Activated naive CD8-positive, alpha-beta T cell treated with anti-CD3 and anti-CD28 coated beads, Interleukin-2, amount 10 ng/mL, durations not matched to agents 7 days and 5 days (primary cell): ENCODE data around the gene SDHC. TPM values are rescaled to one million over a fixed set of nuclear protein-coding genes. Genes with fewer than 3 reads are reported as not detected.
"Not testable (repeated sequence)": the region's sequence is repeated elsewhere in the genome, so short reads cannot be mapped to it uniquely, and the experiment has no call there.

Experiments
- ATAC-seq: fragments of 150-1000 bp; cut with Tn5 transposase; one replicate; pipeline ENCODE4 v1.10.0; 2021; ENCODE audit warnings: low read depth, moderate library complexity
- POLR2A ChIA-PET: fragments of 350-600 bp; sonication (Branson Sonifier 250); formaldehyde crosslinking; loops from one replicate; lab custom pipeline; 2021; ENCODE audit warnings: antibody characterized with exemption; lab: Charles Lee
- DNase-seq: peaks from one replicate; pipeline ENCODE4 v3.0.0; 2021
- H3K27ac Mint-ChIP-seq: one replicate; pipeline ENCODE4 v1.8.0; 2022; ENCODE audit warnings: mild to moderate bottlenecking, mixed read lengths
- H3K27me3 Mint-ChIP-seq: one replicate; pipeline ENCODE4 v1.8.0; 2022; ENCODE audit warnings: mild to moderate bottlenecking, moderate library complexity, mixed read lengths
- H3K36me3 Mint-ChIP-seq: one replicate; pipeline ENCODE4 v1.8.0; 2021; ENCODE audit warnings: mild to moderate bottlenecking, mixed read lengths
- H3K4me1 Mint-ChIP-seq: one replicate; pipeline ENCODE4 v1.8.0; 2021; ENCODE audit warnings: mixed read lengths
- H3K4me3 Mint-ChIP-seq: one replicate; pipeline ENCODE4 v1.8.0; 2022; ENCODE audit warnings: mild to moderate bottlenecking, moderate library complexity, mixed read lengths
- H3K9me3 Mint-ChIP-seq: one replicate; pipeline ENCODE4 v1.8.0; 2021; ENCODE audit warnings: mixed read lengths
- total RNA-seq, 2 experiments: library from RNA; stranded (reverse); gene quantifications; one replicate each; pipeline ENCODE4 v1.2.3, GENCODE V29; 2021

The SDHC gene
- total RNA-seq, 2 experiments from 2014 or later = 148 to 150 TPM

DNA sequence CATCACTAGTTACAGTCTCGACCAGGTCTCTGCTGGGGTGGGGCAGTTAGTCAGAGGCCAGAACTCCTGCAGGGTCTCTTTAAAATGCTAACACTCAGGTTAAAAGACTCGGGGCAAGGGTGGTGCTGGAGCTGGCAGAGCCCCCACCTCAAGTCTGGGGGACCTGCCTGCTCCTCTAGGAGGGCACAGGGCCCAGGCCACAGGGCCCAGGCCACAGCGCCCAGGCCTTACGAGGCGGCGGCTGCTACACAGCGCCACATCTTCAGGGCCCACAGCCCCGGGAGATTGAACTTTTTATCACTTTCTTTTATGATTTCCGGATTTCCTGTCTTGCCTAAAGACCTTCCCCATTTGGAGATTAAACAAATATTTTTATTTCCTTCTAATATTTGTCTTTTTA lies 14.8 kb upstream of the SDHC start:
- peaks cover 14% of the 10 kb centered on the region for H3K4me1 Mint-ChIP-seq
- no peaks in the 10 kb centered on the region for H3K27me3 Mint-ChIP-seq
- POLR2A ChIA-PET = no interaction called here
- H3K9me3 Mint-ChIP-seq = no peaks in the 10 kb centered on the region
- DNase-seq (no peak), ATAC-seq (peak; percentile 54)
- peak overlapping the region; percentile 21 for H3K27ac Mint-ChIP-seq
- H3K4me3 Mint-ChIP-seq = no peak overlapping the region
- no peaks in the 10 kb centered on the region for H3K36me3 Mint-ChIP-seq

DNA sequence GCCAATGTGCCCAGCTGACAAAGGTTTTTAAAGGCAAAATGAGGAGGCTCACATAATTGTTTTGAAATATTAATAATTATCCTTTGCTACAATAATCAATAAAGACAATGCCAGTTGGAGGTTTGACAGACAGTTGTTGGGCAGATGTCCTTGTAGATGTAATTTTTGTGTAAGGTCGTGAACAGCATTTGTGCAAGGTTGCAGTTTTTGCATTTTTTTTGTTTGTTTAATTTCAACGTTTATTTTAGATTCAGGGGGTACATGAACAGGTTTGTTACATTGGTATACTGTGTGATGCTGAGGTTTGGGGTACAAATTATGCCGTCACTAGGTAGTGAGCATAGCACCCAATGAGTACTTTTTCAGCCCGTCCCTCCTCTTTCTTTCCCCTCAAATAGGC lies 13.7 kb upstream of the SDHC start:
- Mint-ChIP-seq H3K4me1 (peaks cover 19% of the 10 kb centered on the region), H3K27me3 (no peaks in the 10 kb centered on the region), H3K27ac (no peak overlapping the region), H3K9me3 (no peaks in the 10 kb centered on the region), H3K36me3 (no peaks in the 10 kb centered on the region), H3K4me3 (no peak overlapping the region)
- no peak for ATAC-seq
- no peak for DNase-seq
- POLR2A ChIA-PET = interaction anchor here (0.7 kb wide), 1 partner anchor 10 kb away, joined by 3 read pairs; no protein-coding TSS in a partner anchor

GRCh38 chr1:161304927-161305866 lies 9.0 kb upstream of the SDHC start:
- POLR2A ChIA-PET = interaction anchor here (0.6 to 4.0 kb wide), 8 partner anchors 9 to 108 kb away, joined by 3 to 22 read pairs (median 5); partner anchors contain the start of genes NDUFS2, SDHC and TOMM40L
- Mint-ChIP-seq H3K36me3 (peaks cover 2% of the 10 kb centered on the region), H3K4me3 (peak overlapping the region; percentile 99), H3K9me3 (no peaks in the 10 kb centered on the region), H3K4me1 (peaks cover 31% of the 10 kb centered on the region), H3K27me3 (no peaks in the 10 kb centered on the region), H3K27ac (peak overlapping the region; percentile 99)
- no peak for ATAC-seq
- DNase-seq = no peak

GRCh38 chr1:161305867-161306519 lies 8.2 kb upstream of the SDHC start:
- Mint-ChIP-seq H3K4me1 (peaks cover 28% of the 10 kb centered on the region), H3K4me3 (peak overlapping the region; percentile 99), H3K27me3 (no peaks in the 10 kb centered on the region), H3K27ac (peak overlapping the region; percentile 99), H3K9me3 (no peaks in the 10 kb centered on the region), H3K36me3 (peaks cover 2% of the 10 kb centered on the region)
- peak; percentile 91 for ATAC-seq
- POLR2A ChIA-PET = interaction anchor here (0.6 to 4.0 kb wide), 12 partner anchors 8 to 510 kb away, joined by 3 to 22 read pairs (median 5); partner anchors contain the start of genes LY9, NDUFS2, SDHC and TOMM40L
- DNase-seq = peak; percentile 87

DNA sequence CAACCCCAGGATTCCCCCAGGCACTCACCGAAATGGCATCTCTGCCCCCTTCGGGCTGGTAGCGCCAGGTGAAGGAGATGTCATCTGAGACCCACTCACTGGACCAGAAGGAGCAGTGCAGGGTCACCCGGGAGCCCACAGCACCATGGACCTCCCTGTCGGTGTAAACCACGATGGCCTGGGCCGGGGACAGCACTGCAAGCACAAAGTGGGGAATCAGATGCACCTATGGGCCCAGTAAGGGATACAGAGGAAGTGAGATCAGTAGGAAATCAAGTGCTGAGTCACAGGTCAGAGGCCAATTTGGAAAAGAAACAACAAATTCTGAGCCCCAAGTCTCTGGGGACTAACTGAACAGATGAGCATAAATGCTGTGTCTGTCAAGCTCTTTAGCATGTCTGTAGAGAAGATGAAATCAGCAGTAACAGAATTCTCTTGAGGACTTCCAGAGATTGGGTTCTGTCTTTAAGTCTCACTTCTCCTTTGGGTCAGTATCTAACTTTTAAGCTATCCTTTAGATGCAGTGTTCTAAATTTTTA lies 6.9 kb upstream of the SDHC start:
- H3K9me3 Mint-ChIP-seq = no peaks in the 10 kb centered on the region
- H3K27ac Mint-ChIP-seq = peak overlapping the region; percentile 54
- DNase-seq (peak; percentile 47), ATAC-seq (no peak)
- POLR2A ChIA-PET = interaction anchor here (0.6 to 1.7 kb wide), 4 partner anchors 12 to 73 kb away, joined by 4 to 8 read pairs (median 5); no protein-coding TSS in a partner anchor
- no peak overlapping the region for H3K4me3 Mint-ChIP-seq
- no peaks in the 10 kb centered on the region for H3K27me3 Mint-ChIP-seq
- peaks cover 28% of the 10 kb centered on the region for H3K4me1 Mint-ChIP-seq
- H3K36me3 Mint-ChIP-seq = peaks cover 2% of the 10 kb centered on the region

GRCh38 chr1:161307892-161308638 lies 6.1 kb upstream of the SDHC start:
- no peak for DNase-seq
- H3K4me3 Mint-ChIP-seq = no peak overlapping the region
- peak overlapping the region; percentile 44 for H3K27ac Mint-ChIP-seq
- POLR2A ChIA-PET = interaction anchor here (0.6 kb wide), 2 partner anchors 73 to 155 kb away, joined by 3 to 5 read pairs; no protein-coding TSS in a partner anchor
- no peak for ATAC-seq
- H3K4me1 Mint-ChIP-seq = peaks cover 28% of the 10 kb centered on the region
- H3K27me3 Mint-ChIP-seq = no peaks in the 10 kb centered on the region
- no peaks in the 10 kb centered on the region for H3K9me3 Mint-ChIP-seq
- peaks cover 2% of the 10 kb centered on the region for H3K36me3 Mint-ChIP-seq

DNA sequence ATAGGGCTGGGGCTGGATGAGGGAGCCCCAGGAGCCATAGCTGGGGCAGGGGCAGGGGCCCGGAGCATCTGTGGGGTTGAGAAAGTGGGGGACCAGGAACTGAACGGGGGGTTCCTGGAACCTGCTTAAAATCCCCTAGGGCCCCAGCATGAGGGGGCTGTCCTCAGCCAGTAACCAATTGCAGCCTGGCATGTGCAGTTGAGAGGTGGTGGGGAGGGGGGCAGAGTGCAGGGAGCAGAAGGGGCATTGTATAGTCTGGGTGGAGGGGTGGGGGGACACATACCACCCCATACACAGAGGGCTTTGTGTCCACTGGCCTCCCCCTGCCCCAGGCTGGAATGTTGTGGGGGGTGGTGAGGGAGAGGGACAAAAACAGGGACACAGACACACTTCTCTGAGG lies 4.3 kb upstream of the SDHC start, which contains the start of gene MPZ:
Gene MPZ (minus strand): TSS at position 101 of the 400 bp plus-strand sequence. CDS start 63 bp downstream, at position 38.
- Mint-ChIP-seq H3K4me3 (no peak within 1 kb of the TSS), H3K27ac (no peak within 1 kb of the TSS), H3K9me3 (no peaks in the 10 kb centered on the region), H3K27me3 (peaks cover 2% of the 10 kb centered on the region), H3K36me3 (peaks cover 2% of the 10 kb centered on the region), H3K4me1 (peaks cover 23% of the 10 kb centered on the region)
- no peak for DNase-seq
- POLR2A ChIA-PET = no interaction called here
- no peak for ATAC-seq

GRCh38 chr1:161311595-161312181 lies 2.5 kb upstream of the SDHC start:
- Mint-ChIP-seq H3K4me1 (peaks cover 22% of the 10 kb centered on the region), H3K4me3 (no peak overlapping the region), H3K36me3 (no peaks in the 10 kb centered on the region), H3K27me3 (peaks cover 2% of the 10 kb centered on the region), H3K9me3 (no peaks in the 10 kb centered on the region), H3K27ac (no peak overlapping the region)
- no peak for ATAC-seq
- no peak for DNase-seq
- POLR2A ChIA-PET = no interaction called here

- DNase-seq (no peak), ATAC-seq (no peak)
- peaks cover 17% of the 10 kb centered on the region for H3K4me1 Mint-ChIP-seq
- POLR2A ChIA-PET = interaction anchor here (0.7 to 2.4 kb wide), 10 partner anchors 9 to 413 kb away, joined by 3 to 22 read pairs (median 4); partner anchors contain the start of genes NDUFS2, PPOX and TOMM40L
- peaks cover 2% of the 10 kb centered on the region for H3K27me3 Mint-ChIP-seq
- peak overlapping the region; percentile 98 for H3K27ac Mint-ChIP-seq
- peak overlapping the region; percentile 99 for H3K4me3 Mint-ChIP-seq
- no peaks in the 10 kb centered on the region for H3K9me3 Mint-ChIP-seq
- H3K36me3 Mint-ChIP-seq = no peaks in the 10 kb centered on the region
Measured at GRCh38 chr1:161313554-161314200, 504 bp upstream of the SDHC start.

DNA sequence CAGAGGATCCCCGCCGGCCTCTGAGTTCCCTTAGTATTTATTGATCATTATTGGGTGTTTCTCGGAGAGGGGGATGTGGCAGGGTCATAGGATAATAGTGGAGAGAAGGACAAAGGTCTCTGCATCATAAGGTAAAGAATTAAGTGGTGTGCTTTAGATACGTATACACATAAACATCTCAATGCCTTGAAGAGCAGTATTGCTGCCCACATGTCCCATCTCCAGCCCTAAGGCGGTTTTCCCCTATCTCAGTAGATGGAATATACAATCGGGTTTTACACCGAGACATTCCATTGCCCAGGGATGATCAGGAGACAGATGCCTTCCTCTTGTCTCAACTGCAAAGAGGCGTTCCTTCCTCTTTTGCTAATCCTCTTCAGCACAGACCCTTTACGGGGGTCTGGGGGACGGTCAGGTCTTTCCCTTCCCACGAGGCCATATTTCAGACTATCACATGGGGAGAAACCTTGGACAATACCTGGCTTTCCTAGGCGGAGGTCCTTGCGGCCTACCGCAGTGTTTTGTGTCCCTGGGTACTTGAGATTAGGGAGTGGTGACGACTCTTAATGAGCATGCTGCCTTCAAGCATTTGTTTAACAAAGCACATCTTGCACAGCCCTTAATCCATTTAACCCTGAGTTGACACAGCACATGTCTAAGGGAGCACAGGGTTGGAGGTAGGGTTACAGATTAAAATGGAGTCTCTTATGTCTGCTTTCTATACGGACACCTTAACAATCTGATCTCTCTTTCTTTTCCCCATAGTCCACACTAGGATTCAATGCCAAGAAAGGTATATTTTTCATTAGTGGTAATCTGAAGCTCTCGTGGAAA lies 1.9 kb downstream of the SDHC start:
- DNase-seq, H3K27ac Mint-ChIP-seq, H3K9me3 Mint-ChIP-seq, H3K27me3 Mint-ChIP-seq, ATAC-seq, POLR2A ChIA-PET, H3K4me3 Mint-ChIP-seq, H3K36me3 Mint-ChIP-seq: not testable (repeated sequence)
- peaks cover 17% of the 10 kb centered on the region for H3K4me1 Mint-ChIP-seq

DNA sequence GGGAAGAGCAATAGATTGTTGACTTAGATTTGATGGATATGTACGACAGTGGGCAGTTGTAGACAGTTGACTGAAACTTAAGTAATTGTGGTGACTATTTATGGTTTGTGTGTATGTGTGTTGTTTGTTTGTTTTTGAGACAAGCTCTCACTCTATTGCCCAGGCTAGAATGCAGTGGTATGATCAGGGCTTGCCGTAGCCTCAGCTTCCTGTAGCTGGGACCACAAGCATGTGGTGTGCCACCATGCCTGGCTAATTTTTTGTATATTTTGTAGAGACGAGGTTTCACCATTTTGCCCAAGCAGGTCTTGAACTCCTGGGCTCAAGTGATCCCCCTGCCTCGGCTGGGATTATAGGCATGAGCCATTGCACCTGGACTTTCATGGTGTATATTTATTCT lies 9.8 kb downstream of the SDHC start:
- Mint-ChIP-seq H3K4me3 (peak overlapping the region; percentile 42), H3K27me3 (no peaks in the 10 kb centered on the region), H3K27ac (peak overlapping the region; percentile 61), H3K36me3 (peaks cover 16% of the 10 kb centered on the region), H3K9me3 (no peaks in the 10 kb centered on the region), H3K4me1 (peaks cover 8% of the 10 kb centered on the region)
- ATAC-seq (peak; percentile 74), DNase-seq (peak; percentile 46)
- POLR2A ChIA-PET = interaction anchor here (0.9 to 1.1 kb wide), 2 partner anchors 10 to 122 kb away, joined by 3 to 4 read pairs; partner anchors contain the start of genes NDUFS2 and SDHC
